DOHH2 (cell line): Measurements from ENCODE around the gene PRPF18.

Experiments used
- CTCF ChIP-seq: fragments of 200-600 bp; sonication (generic); IDR thresholded peaks from one replicate; pipeline ENCODE4 v1.5.1; 2014; ENCODE audit warnings: antibody characterized with exemption, mild to moderate bottlenecking, low read depth, low read length; ENCODE audit not compliant: poor library complexity, severe bottlenecking
- EZH2phosphoT487 ChIP-seq: fragments of 200-600 bp; sonication (generic); IDR thresholded peaks from 2 replicates; pipeline ENCODE4 v1.6.1; 2017; ENCODE audit warnings: borderline replicate concordance, mild to moderate bottlenecking, antibody characterized with exemption, low read length, moderate library complexity, mixed read lengths

- TF ChIP-seq CTCF (no peak), EZH2phosphoT487 (no peak)
Measured at GRCh38 chr10:13631594-13631993, 44.8 kb downstream of the PRPF18 start.
